Measurements from ENCODE around the gene GNB5. TPM values are rescaled to one million over a fixed set of nuclear protein-coding genes. Genes with fewer than 3 reads are reported as not detected.

The GNB5 gene
- total RNA-seq, 1 donor from 2014 or later: 13.8 TPM

Small RNA genes within 50 kb of the gene (small RNA-seq; reads per million reads assigned to genes)
- not detected for gene RF00019 (ENCODE audit: low replicate concordance)

Other genes with a start within 250 kb of the GNB5 start
- 34.3 TPM for gene LEO1, start 219.6 kb downstream of the GNB5 start, total RNA-seq
- 48.3 TPM for gene MAPK6, start 172.2 kb downstream of the GNB5 start, total RNA-seq
- gene BCL2L10, start 78.6 kb downstream of the GNB5 start, total RNA-seq: not detected
- 11.0 TPM for gene MYO5C, start 104.4 kb upstream of the GNB5 start, total RNA-seq

Data from tongue (tissue), 2 donors.